ENCODE data around the gene LRRC46. TPM values are rescaled to one million over a fixed set of nuclear protein-coding genes. Genes with fewer than 3 reads are reported as not detected.

Gene LRRC46
- total RNA-seq, 1 donor from 2014 or later = 1.7 TPM

DNA sequence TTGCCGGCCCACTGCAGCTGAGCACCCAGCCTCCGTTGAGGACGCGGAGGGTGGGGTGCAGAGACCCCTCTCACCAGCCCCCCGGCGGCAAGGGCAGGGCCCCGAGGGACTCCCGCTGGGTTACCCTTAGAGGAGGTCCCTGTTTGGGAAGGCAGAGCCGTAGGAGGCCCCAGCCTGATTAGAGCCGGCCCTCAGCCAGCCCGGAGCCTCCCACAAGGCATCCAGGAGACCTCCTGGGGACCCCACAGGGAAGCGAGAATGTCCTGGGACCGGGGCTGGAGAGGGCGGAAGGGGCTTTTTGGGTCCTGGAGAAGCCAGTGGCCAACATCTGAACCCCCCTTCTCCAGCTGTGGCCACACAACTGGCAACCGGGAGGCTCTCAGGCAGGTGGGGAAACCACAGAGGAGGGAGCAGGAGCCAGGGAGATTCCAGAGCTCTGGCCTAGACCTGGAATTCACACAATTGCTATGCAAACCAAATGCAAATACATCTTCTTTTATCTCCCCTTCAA is 41.2 kb downstream of the LRRC46 start:
- peaks cover 70% of the 10 kb centered on the region for H3K27me3 Mint-ChIP-seq
- peaks cover 1% of the 10 kb centered on the region for H3K4me1 Mint-ChIP-seq (ENCODE audit: low read depth)
- no peak overlapping the region for H3K27ac Mint-ChIP-seq
- DNase-seq (ENCODE audit: low spot score, unreplicated experiment) = no peak
- H3K9me3 Mint-ChIP-seq (ENCODE audit: low read depth) = no peaks in the 10 kb centered on the region
- H3K4me3 Mint-ChIP-seq (ENCODE audit: low read depth) = no peak overlapping the region
- TF ChIP-seq, protein P1, sequence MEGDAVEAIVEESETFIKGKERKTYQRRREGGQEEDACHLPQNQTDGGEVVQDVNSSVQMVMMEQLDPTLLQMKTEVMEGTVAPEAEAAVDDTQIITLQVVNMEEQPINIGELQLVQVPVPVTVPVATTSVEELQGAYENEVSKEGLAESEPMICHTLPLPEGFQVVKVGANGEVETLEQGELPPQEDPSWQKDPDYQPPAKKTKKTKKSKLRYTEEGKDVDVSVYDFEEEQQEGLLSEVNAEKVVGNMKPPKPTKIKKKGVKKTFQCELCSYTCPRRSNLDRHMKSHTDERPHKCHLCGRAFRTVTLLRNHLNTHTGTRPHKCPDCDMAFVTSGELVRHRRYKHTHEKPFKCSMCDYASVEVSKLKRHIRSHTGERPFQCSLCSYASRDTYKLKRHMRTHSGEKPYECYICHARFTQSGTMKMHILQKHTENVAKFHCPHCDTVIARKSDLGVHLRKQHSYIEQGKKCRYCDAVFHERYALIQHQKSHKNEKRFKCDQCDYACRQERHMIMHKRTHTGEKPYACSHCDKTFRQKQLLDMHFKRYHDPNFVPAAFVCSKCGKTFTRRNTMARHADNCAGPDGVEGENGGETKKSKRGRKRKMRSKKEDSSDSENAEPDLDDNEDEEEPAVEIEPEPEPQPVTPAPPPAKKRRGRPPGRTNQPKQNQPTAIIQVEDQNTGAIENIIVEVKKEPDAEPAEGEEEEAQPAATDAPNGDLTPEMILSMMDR (IDR thresholded peaks at IDR 0.05; ENCODE audit: unreplicated experiment) = no peak
- H3K36me3 Mint-ChIP-seq (ENCODE audit: insufficient read depth) = no peaks in the 10 kb centered on the region

DNA sequence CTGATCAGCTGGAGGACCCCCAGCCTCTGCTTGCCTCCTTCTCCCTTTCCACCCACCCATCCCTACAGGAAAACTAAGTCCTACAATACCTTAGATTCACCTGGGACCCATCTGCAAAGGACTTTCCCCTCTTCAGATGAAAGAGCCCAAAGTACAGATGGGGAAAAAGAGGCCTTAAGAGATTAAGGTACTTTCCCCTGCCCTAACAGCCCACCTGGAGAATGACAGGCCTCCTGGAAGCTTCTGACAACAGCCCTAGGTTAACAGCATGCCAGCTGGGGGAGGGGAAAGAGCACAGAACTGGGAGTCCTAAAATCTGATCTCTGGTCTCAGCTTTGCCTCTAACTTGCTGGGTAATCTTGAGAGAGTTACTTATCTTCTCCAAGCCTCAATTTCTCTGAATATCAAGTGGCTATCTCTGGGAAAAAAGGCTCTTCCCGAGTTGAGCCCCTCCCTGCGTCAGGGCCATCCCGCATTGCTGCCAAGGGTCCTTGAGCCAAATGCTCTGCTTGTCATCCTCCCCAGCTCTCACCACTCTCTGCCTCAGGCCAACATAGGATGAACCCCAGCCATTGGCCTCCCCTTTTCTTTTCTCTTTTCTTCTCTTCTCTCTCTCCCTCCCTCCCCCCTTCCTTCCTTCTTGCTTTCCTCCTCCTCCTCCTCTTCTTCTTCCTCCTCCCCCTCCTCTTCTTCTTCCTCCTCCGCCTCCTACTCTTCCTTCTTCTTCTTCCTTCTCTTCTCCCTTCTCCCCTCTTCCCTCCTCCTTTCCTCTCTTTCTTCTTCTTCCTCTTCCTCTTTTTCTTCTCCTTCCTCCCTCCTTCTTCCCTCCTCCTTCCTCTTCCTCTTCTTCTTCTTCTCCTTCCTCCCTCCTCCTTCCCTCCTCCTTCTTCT is 42.0 kb downstream of the LRRC46 start:
- Mint-ChIP-seq H3K4me1 (ENCODE audit: low read depth) (peaks cover 5% of the 10 kb centered on the region), H3K27ac (no peak overlapping the region), H3K36me3 (ENCODE audit: insufficient read depth) (no peaks in the 10 kb centered on the region), H3K9me3 (ENCODE audit: low read depth) (no peaks in the 10 kb centered on the region), H3K27me3 (peaks cover 66% of the 10 kb centered on the region), H3K4me3 (ENCODE audit: low read depth) (no peak overlapping the region)
- TF ChIP-seq, protein P1 (IDR thresholded peaks at IDR 0.05; ENCODE audit: unreplicated experiment) = no peak
- DNase-seq (ENCODE audit: low spot score, unreplicated experiment) = no peak

DNA sequence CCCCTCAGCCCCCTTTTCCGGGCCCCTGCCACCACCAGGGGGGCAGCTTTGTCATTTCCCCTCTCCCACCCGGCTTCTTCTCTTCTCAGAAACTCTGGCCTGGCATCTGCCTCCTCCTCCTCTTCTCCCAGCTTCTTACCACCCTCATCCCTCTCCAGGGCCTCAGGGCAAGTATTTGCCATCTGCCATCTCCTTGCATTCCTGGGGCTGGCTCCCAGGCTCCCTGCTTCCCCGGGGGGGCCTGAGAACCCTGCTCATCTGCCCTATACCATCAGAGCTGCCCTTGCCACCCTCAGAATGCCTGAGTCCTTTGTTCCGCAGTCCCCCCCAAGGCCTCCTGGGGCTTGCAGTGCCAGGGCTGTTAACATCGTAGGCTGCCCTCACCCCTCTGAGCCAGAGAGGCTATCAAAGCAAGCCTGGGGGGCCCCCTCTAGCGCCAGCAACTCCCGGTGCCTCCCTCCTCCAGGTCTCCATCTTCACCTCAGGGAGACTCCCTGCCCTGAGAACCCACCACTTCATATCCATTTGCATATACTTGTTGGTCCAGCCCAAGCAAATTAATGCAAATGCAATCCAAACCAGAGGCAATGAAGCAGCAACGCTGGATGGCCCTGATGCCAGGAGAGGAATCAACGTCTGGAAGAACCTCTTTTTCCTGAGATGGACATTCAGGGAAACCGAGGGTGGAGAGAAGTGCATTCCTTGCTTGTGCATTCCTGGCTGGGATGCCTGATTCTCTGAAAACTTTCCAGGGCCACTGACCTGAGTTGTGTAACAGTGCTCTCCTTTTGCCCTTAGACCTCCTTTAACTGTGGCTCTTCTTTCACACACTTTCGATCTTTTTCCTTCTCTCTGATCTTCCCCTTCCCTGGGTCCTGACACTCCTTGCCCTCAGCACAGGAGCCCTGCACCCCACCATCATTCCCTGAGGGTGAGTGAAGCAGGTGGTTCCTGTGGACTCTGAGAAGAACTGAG is 43.8 kb downstream of the LRRC46 start:
- DNase-seq (ENCODE audit: low spot score, unreplicated experiment) = no peak
- TF ChIP-seq, protein P1 (IDR thresholded peaks at IDR 0.05; ENCODE audit: unreplicated experiment) = no peak
- peaks cover 9% of the 10 kb centered on the region for H3K4me1 Mint-ChIP-seq (ENCODE audit: low read depth)
- no peak overlapping the region for H3K4me3 Mint-ChIP-seq (ENCODE audit: low read depth)
- no peak overlapping the region for H3K27ac Mint-ChIP-seq
- H3K36me3 Mint-ChIP-seq (ENCODE audit: insufficient read depth) = no peaks in the 10 kb centered on the region
- H3K9me3 Mint-ChIP-seq (ENCODE audit: low read depth) = no peaks in the 10 kb centered on the region
- H3K27me3 Mint-ChIP-seq = peaks cover 57% of the 10 kb centered on the region

DNA sequence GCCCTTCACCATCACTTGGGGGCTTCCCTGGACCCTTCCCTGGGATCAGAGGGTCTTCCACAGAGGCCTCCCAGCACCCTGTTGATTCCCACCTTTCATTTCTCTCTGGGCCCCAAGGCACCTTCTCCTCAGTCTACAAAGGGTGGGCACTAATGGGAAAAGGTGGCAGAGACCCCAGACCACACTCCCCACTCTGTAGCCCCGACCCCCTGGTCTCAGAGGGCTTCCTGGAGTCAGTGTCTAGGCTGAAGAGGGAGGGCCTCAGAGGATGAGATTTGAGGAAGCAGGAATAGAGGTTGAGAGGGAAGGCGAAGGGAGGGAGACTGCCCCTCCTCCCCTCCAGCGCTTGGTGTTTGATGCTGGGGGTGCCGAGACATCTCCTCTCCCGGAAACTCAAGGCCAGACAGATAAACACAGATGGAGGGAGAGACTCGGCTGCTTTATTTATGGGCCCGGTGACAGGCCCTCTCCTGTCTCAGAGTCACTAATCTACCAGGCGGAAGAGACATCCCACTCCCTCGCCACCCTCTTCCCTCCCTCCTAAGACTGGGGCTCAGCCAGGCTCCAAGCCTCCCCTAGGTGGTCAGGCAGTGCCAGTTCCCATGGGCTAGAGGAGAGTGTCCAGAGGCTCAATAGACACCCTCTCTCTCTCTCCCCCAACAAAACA is 46.0 kb downstream of the LRRC46 start:
- H3K27me3 Mint-ChIP-seq = peaks cover 38% of the 10 kb centered on the region
- DNase-seq (ENCODE audit: low spot score, unreplicated experiment) = no peak
- H3K9me3 Mint-ChIP-seq (ENCODE audit: low read depth) = no peaks in the 10 kb centered on the region
- H3K4me3 Mint-ChIP-seq (ENCODE audit: low read depth) = no peak overlapping the region
- peaks cover 9% of the 10 kb centered on the region for H3K4me1 Mint-ChIP-seq (ENCODE audit: low read depth)
- H3K27ac Mint-ChIP-seq = no peak overlapping the region
- no peaks in the 10 kb centered on the region for H3K36me3 Mint-ChIP-seq (ENCODE audit: insufficient read depth)
- TF ChIP-seq, protein P1 (IDR thresholded peaks at IDR 0.05; ENCODE audit: unreplicated experiment) = no peak

Data from progenitor cell of endocrine pancreas (in vitro differentiated cells).